IMR-90 (cell line): ENCODE measurements around the gene RBM8A.

ENCODE experiments used
- CEBPB ChIP-seq: IDR thresholded peaks from 2 replicates; pipeline ENCODE4 v1.6.1; 2012; ENCODE audit warnings: low read depth, low read length, improper control_type of control experiment
- ELK1 ChIP-seq: fragments of 150-350 bp; IDR thresholded peaks from 2 replicates; pipeline ENCODE4 v1.6.1; 2016; ENCODE audit warnings: low read depth, mild to moderate bottlenecking, low read length, moderate library complexity, borderline replicate concordance
- MAFK ChIP-seq: IDR thresholded peaks from 2 replicates; pipeline ENCODE4 v1.6.1; 2012; ENCODE audit warnings: low read depth, low read length, improper control_type of control experiment
- POLR2A ChIP-seq: IDR thresholded peaks from 2 replicates; pipeline ENCODE4 v1.6.1; 2012; ENCODE audit warnings: mild to moderate bottlenecking, low read depth, low read length
- RAD21 ChIP-seq: IDR thresholded peaks from 2 replicates; pipeline ENCODE4 v1.6.1; 2012; ENCODE audit warnings: low read length, improper control_type of control experiment
- TF ChIP-seq, protein P1 (sequence below): conservative IDR thresholded peaks from 2 replicates; pipeline ENCODE4 v1.5.1; 2012; ENCODE audit warnings: mild to moderate bottlenecking, low read depth, low read length, improper control_type of control experiment
- TF ChIP-seq, protein P2 (sequence below): fragments of 150-350 bp; IDR thresholded peaks from 2 replicates; pipeline ENCODE4 v1.6.1; 2017; ENCODE audit warnings: mild to moderate bottlenecking, antibody characterized with exemption, low read length, low read depth

DNA sequence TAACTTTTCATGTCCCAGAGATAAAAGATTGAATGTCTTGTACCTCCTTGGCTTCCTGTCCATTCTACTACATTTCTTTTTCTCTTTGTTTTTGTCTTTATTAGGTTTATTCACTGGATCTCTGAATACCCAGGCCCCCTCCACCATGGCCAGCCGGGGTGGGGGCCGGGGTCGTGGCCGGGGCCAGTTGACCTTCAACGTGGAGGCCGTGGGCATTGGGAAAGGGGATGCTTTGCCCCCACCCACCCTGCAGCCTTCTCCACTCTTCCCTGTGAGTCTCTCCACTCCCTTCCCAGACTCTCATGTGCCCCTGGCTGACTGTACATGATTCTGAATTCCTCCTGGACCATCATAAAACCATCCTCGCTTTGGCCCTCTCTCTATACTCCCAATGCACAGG is 47.4 kb upstream of the RBM8A start:
- TF ChIP-seq, protein P1, sequence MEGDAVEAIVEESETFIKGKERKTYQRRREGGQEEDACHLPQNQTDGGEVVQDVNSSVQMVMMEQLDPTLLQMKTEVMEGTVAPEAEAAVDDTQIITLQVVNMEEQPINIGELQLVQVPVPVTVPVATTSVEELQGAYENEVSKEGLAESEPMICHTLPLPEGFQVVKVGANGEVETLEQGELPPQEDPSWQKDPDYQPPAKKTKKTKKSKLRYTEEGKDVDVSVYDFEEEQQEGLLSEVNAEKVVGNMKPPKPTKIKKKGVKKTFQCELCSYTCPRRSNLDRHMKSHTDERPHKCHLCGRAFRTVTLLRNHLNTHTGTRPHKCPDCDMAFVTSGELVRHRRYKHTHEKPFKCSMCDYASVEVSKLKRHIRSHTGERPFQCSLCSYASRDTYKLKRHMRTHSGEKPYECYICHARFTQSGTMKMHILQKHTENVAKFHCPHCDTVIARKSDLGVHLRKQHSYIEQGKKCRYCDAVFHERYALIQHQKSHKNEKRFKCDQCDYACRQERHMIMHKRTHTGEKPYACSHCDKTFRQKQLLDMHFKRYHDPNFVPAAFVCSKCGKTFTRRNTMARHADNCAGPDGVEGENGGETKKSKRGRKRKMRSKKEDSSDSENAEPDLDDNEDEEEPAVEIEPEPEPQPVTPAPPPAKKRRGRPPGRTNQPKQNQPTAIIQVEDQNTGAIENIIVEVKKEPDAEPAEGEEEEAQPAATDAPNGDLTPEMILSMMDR, result no peak
- TF ChIP-seq ELK1, result no peak
- TF ChIP-seq POLR2A, result no peak
- TF ChIP-seq, protein P2, sequence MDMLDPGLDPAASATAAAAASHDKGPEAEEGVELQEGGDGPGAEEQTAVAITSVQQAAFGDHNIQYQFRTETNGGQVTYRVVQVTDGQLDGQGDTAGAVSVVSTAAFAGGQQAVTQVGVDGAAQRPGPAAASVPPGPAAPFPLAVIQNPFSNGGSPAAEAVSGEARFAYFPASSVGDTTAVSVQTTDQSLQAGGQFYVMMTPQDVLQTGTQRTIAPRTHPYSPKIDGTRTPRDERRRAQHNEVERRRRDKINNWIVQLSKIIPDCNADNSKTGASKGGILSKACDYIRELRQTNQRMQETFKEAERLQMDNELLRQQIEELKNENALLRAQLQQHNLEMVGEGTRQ, result no peak
- TF ChIP-seq RAD21, result no peak
- TF ChIP-seq MAFK, result no peak
- no peak for TF ChIP-seq CEBPB
